HG03469 (cell line): Measurements from ENCODE around the gene PLCB4.

Source experiments
- ATAC-seq: cut with Tn5 transposase; IDR thresholded peaks from one replicate; pipeline ENCODE4 v1.9.1; 2021; ENCODE audit warnings: mild to moderate bottlenecking, moderate library complexity, moderate number of reproducible peaks; ENCODE audit not compliant: unreplicated experiment

Gene PLCB4

GRCh38 chr20:9166153-9166780 is 97.4 kb downstream of the PLCB4 start:
- ATAC-seq = no peak

GRCh38 chr20:9169409-9169808 is 100.5 kb downstream of the PLCB4 start:
- no peak for ATAC-seq

GRCh38 chr20:9172851-9173250 is 104.0 kb downstream of the PLCB4 start:
- no peak for ATAC-seq

- ATAC-seq = no peak
Measured at GRCh38 chr20:9177278-9177677, 108.4 kb downstream of the PLCB4 start.

GRCh38 chr20:9179193-9179802 is 110.4 kb downstream of the PLCB4 start:
- ATAC-seq = no peak

- no peak for ATAC-seq
Measured at GRCh38 chr20:9179867-9180266, 111.0 kb downstream of the PLCB4 start.

- no peak for ATAC-seq
Measured at GRCh38 chr20:9180481-9181257, 111.8 kb downstream of the PLCB4 start.

- no peak for ATAC-seq
Measured at GRCh38 chr20:9185511-9185910, 116.6 kb downstream of the PLCB4 start.

GRCh38 chr20:9186396-9186795 is 117.5 kb downstream of the PLCB4 start:
- ATAC-seq = no peak

GRCh38 chr20:9195031-9195430 is 126.1 kb downstream of the PLCB4 start:
- ATAC-seq = no peak

- ATAC-seq = no peak
Measured at GRCh38 chr20:9196110-9196509, 127.2 kb downstream of the PLCB4 start.

GRCh38 chr20:9198460-9198859 is 129.6 kb downstream of the PLCB4 start:
- no peak for ATAC-seq

- no peak for ATAC-seq
Measured at GRCh38 chr20:9200196-9200595, 131.3 kb downstream of the PLCB4 start.

GRCh38 chr20:9200620-9201019 is 131.7 kb downstream of the PLCB4 start:
- no peak for ATAC-seq

GRCh38 chr20:9202420-9203080 is 133.7 kb downstream of the PLCB4 start:
- ATAC-seq = no peak

GRCh38 chr20:9203081-9203447 is 134.2 kb downstream of the PLCB4 start:
- ATAC-seq = no peak

- no peak for ATAC-seq
Measured at GRCh38 chr20:9204979-9205378, 136.1 kb downstream of the PLCB4 start.

GRCh38 chr20:9206486-9206885 is 137.6 kb downstream of the PLCB4 start:
- no peak for ATAC-seq

GRCh38 chr20:9207253-9207652 is 138.4 kb downstream of the PLCB4 start:
- ATAC-seq = no peak

- no peak for ATAC-seq
Measured at GRCh38 chr20:9210356-9210755, 141.5 kb downstream of the PLCB4 start.

GRCh38 chr20:9211016-9211760 is 142.3 kb downstream of the PLCB4 start:
- ATAC-seq = no peak
